ENCODE data around the gene RASA4.
"Not testable (repeated sequence)": the region's sequence is repeated elsewhere in the genome, so short reads cannot be mapped to it uniquely, and the experiment has no call there.

The RASA4 gene

GRCh38 chr7:102542771-102543170, 73.8 kb downstream of the RASA4 start:
- DNase-seq: not testable (repeated sequence)

- DNase-seq: not testable (repeated sequence)
Measured at GRCh38 chr7:102542083-102542482, 74.5 kb downstream of the RASA4 start.

GRCh38 chr7:102540604-102541003, 76.0 kb downstream of the RASA4 start:
- DNase-seq: not testable (repeated sequence)

GRCh38 chr7:102535062-102535615, 81.4 kb downstream of the RASA4 start:
- not testable (repeated sequence) for DNase-seq

- DNase-seq: not testable (repeated sequence)
Measured at GRCh38 chr7:102532127-102532526, 84.4 kb downstream of the RASA4 start.

- DNase-seq: not testable (repeated sequence)
Measured at GRCh38 chr7:102531583-102531982, 85.0 kb downstream of the RASA4 start.

GRCh38 chr7:102527822-102528793, 88.4 kb downstream of the RASA4 start:
- not testable (repeated sequence) for DNase-seq

GRCh38 chr7:102527182-102527581, 89.4 kb downstream of the RASA4 start:
- DNase-seq: not testable (repeated sequence)

- not testable (repeated sequence) for DNase-seq
Measured at GRCh38 chr7:102524803-102525202, 91.8 kb downstream of the RASA4 start.

Measured in fibroblast of skin of abdomen (primary cell).